ENCODE data around the gene MBTPS1. TPM values are rescaled to one million over a fixed set of nuclear protein-coding genes. Genes with fewer than 3 reads are reported as not detected.

Gene MBTPS1
- total and polyA plus RNA-seq, 9 of the 15 experiments (the other 6 are each of a cell fraction or from before 2014, with no cell fraction given): 2.8 to 57.6 (median 43.8) TPM

DNA sequence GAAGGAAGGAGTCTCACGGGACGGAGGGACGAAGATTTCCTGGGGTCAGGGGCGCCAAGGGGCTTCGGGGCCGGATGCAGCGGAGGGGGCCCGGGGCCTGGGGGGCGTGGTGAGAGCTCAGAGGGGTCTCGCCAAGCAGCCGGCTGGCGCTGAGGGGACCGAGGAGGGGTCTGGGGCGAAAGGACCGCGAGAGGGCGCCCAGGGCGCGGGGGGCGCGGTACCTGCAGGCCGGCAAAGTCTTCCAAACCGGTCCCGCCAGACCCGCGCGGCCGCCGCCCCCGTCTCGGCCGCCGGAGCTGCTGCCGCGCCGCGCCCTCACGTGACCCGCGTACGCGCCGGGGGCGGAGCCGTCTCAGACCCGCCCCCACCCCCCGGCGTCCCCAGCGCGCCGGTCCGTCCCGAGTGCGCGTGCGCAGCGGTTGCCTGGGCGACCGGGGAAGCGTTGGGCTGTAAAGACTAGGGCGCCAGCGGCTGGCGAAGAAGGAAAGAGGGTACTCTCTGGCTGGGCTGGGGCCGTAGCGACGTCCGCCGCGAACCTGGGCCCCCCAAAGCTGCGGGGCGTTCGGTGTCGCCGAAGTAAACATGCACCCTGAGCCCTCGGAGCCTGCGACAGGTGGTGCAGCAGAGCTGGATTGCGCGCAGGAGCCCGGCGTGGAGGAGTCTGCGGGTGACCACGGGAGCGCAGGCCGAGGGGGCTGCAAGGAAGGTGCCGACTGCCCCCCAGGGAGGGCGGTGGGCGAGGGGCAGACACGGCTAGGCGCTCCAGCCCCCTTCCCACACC is 28.3 kb upstream of the MBTPS1 start, which contains the start of the genes DNAAF1 and HSDL1 (continued):
- TF ChIP-seq, protein P1, sequence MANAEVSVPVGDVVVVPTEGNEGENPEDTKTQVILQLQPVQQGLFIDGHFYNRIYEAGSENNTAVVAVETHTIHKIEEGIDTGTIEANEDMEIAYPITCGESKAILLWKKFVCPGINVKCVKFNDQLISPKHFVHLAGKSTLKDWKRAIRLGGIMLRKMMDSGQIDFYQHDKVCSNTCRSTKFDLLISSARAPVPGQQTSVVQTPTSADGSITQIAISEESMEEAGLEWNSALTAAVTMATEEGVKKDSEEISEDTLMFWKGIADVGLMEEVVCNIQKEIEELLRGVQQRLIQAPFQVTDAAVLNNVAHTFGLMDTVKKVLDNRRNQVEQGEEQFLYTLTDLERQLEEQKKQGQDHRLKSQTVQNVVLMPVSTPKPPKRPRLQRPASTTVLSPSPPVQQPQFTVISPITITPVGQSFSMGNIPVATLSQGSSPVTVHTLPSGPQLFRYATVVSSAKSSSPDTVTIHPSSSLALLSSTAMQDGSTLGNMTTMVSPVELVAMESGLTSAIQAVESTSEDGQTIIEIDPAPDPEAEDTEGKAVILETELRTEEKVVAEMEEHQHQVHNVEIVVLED (CRISPR knock-in tag; IDR thresholded peaks at IDR 0.05): peak; percentile 95
- no peak for TF ChIP-seq ARID2 (IDR thresholded peaks at IDR 0.05)
- TF ChIP-seq E2F5 (CRISPR knock-in tag; IDR thresholded peaks at IDR 0.05): 0 out of 2 replicates have a peak, but pooled peaks have one; percentile 52
- peak; percentile 61 to 87; a peak in 3 of 4 replicates for TF ChIP-seq MAZ (CRISPR knock-in tag; conservative IDR thresholded peaks at IDR 0.05 in 1 of 2, IDR thresholded peaks at IDR 0.05 in 1 of 2)
- peak; percentile 49; the same call in 1 of the 2 replicates for TF ChIP-seq RUNX1 (IDR thresholded peaks at IDR 0.05; ENCODE audit: low read depth)
- TF ChIP-seq CAMTA2 (CRISPR knock-in tag; conservative IDR thresholded peaks at IDR 0.05): no peak
- TF ChIP-seq TEAD4 (IDR thresholded peaks at IDR 0.05; ENCODE audit: low read length): no peak
- TF ChIP-seq TEAD4 (CRISPR knock-in tag; IDR thresholded peaks at IDR 0.05; ENCODE audit: borderline replicate concordance): no peak
- TF ChIP-seq NRF1 (conservative IDR thresholded peaks at IDR 0.05 in 1 of 2, IDR thresholded peaks at IDR 0.05 in 1 of 2): peak; percentile 94 to 95
- peak; percentile 3 to 22 (median 9); a peak in 3 of 6 replicates for TF ChIP-seq CTCF (IDR thresholded peaks at IDR 0.05 in 2 of 3, conservative IDR thresholded peaks at IDR 0.05 in 1 of 3; ENCODE audit: insufficient read depth in 2 of 3, low read depth in 1 of 3, low read length in 3 of 3)
- TF ChIP-seq TBL1XR1 (IDR thresholded peaks at IDR 0.05; ENCODE audit: low read length in 2 of 2): peak in 1 of 2 experiments; percentile 33; a peak in 1 of 4 replicates
- no peak for TF ChIP-seq ESRRA (IDR thresholded peaks at IDR 0.05; ENCODE audit: borderline replicate concordance, low read depth)
- no peak for TF ChIP-seq ILF3 (IDR thresholded peaks at IDR 0.05; ENCODE audit: borderline replicate concordance)
- TF ChIP-seq ZNF274 (IDR thresholded peaks at IDR 0.05; ENCODE audit: borderline replicate concordance, low read depth, low read length): no peak
- TF ChIP-seq KDM1A (IDR thresholded peaks at IDR 0.05): no peak
- TF ChIP-seq ZZZ3 (IDR thresholded peaks at IDR 0.05): no peak
- TF ChIP-seq, protein P2, sequence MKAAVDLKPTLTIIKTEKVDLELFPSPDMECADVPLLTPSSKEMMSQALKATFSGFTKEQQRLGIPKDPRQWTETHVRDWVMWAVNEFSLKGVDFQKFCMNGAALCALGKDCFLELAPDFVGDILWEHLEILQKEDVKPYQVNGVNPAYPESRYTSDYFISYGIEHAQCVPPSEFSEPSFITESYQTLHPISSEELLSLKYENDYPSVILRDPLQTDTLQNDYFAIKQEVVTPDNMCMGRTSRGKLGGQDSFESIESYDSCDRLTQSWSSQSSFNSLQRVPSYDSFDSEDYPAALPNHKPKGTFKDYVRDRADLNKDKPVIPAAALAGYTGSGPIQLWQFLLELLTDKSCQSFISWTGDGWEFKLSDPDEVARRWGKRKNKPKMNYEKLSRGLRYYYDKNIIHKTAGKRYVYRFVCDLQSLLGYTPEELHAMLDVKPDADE (conservative IDR thresholded peaks at IDR 0.05; ENCODE audit: control insufficient read depth, low read depth, low read length): no peak; the same call in none of the 2 replicates
- TF ChIP-seq, protein P3, sequence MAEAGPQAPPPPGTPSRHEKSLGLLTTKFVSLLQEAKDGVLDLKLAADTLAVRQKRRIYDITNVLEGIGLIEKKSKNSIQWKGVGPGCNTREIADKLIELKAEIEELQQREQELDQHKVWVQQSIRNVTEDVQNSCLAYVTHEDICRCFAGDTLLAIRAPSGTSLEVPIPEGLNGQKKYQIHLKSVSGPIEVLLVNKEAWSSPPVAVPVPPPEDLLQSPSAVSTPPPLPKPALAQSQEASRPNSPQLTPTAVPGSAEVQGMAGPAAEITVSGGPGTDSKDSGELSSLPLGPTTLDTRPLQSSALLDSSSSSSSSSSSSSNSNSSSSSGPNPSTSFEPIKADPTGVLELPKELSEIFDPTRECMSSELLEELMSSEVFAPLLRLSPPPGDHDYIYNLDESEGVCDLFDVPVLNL (CRISPR knock-in tag; IDR thresholded peaks at IDR 0.05; ENCODE audit: low read depth): no peak; the same call in 1 of the 2 replicates
- no peak for TF ChIP-seq MCM2 (IDR thresholded peaks at IDR 0.05; ENCODE audit: low read depth)
- no peak for TF ChIP-seq HLTF (IDR thresholded peaks at IDR 0.05)
- no peak for TF ChIP-seq CHCHD3 (CRISPR knock-in tag; IDR thresholded peaks at IDR 0.05)
